WERI-Rb-1 (cell line): ENCODE measurements around the gene KLK14.

Experiments used
- DNase-seq: peaks from one replicate; pipeline ENCODE4 v3.0.0-alpha.2; 2020
- H3K27ac ChIP-seq: fragments of 250-450 bp; sonication (Bioruptor Pico); 2 replicates; pipeline ENCODE4 v1.5.1; 2020; ENCODE audit warnings: mild to moderate bottlenecking, moderate library complexity
- H3K27me3 ChIP-seq: fragments of 250-450 bp; sonication (Bioruptor Pico); 2 replicates; pipeline ENCODE4 v1.5.1; 2021; ENCODE audit warnings: mild to moderate bottlenecking, low read depth, moderate library complexity; ENCODE audit not compliant: insufficient read depth, severe bottlenecking
- H3K36me3 ChIP-seq: fragments of 250-450 bp; sonication (Bioruptor Pico); 2 replicates; pipeline ENCODE4 v1.5.1; 2020; ENCODE audit warnings: mild to moderate bottlenecking, moderate library complexity
- H3K4me3 ChIP-seq: 2 replicates; pipeline ENCODE4 v1.5.1; 2011; ENCODE audit warnings: low read depth, mild to moderate bottlenecking, control low read depth, low read length
- H3K9me3 ChIP-seq: fragments of 250-450 bp; sonication (Bioruptor Pico); 2 replicates; pipeline ENCODE4 v1.5.1; 2021; ENCODE audit warnings: mild to moderate bottlenecking, moderate library complexity; ENCODE audit not compliant: severe bottlenecking
- TF ChIP-seq, protein P1 (sequence below): IDR thresholded peaks from 2 replicates; pipeline ENCODE4 v1.5.1; 2011; ENCODE audit warnings: low read depth, mild to moderate bottlenecking, control low read depth, inconsistent platforms, low read length

KLK14 gene

DNA sequence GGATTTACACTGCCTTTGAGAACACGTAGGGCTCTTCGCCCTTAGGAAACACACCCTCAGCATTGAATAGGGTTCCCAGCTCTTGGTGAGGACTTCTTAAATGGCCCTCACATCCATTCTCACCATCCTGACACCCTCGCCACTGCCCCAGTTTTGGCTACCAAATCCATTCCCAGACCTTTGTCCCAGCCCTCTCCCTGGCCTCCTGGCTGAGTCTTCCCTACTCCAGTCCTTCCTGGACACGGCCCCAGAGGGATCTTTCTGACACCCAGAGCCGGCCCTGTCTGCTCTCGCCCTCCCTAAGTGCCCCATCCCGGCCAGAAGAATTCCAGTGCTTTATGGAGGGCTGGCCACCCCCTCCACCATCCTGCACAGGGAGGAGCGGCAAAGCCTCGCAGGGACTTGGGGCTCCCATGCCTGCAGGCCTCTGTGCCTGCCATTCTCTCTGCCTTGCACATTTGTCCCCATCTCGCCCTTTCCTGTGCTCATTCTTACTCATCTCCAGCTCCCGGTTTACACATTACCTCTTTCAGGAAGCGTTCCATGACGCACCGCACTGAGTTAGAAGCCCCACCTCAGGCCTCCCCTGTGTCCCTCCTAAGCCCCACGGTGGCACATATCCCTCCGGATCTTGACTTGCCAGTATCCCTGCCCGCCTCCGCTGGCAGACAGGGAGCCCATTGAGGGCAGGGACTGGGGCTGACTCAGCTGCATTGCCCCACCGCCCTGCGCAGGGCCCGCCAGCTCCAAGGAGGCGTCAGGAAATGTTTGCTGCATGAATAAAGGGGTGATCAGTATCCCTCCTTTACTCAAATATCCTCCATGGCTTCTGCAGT, 11.0 kb upstream of the KLK14 start:
- H3K9me3 ChIP-seq = no peaks in the 10 kb centered on the region
- peaks cover 54% of the 10 kb centered on the region for H3K27me3 ChIP-seq
- TF ChIP-seq, protein P1, sequence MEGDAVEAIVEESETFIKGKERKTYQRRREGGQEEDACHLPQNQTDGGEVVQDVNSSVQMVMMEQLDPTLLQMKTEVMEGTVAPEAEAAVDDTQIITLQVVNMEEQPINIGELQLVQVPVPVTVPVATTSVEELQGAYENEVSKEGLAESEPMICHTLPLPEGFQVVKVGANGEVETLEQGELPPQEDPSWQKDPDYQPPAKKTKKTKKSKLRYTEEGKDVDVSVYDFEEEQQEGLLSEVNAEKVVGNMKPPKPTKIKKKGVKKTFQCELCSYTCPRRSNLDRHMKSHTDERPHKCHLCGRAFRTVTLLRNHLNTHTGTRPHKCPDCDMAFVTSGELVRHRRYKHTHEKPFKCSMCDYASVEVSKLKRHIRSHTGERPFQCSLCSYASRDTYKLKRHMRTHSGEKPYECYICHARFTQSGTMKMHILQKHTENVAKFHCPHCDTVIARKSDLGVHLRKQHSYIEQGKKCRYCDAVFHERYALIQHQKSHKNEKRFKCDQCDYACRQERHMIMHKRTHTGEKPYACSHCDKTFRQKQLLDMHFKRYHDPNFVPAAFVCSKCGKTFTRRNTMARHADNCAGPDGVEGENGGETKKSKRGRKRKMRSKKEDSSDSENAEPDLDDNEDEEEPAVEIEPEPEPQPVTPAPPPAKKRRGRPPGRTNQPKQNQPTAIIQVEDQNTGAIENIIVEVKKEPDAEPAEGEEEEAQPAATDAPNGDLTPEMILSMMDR = no peak
- H3K36me3 ChIP-seq = no peaks in the 10 kb centered on the region
- no peak overlapping the region for H3K4me3 ChIP-seq
- H3K27ac ChIP-seq = no peak overlapping the region
- no peak for DNase-seq

DNA sequence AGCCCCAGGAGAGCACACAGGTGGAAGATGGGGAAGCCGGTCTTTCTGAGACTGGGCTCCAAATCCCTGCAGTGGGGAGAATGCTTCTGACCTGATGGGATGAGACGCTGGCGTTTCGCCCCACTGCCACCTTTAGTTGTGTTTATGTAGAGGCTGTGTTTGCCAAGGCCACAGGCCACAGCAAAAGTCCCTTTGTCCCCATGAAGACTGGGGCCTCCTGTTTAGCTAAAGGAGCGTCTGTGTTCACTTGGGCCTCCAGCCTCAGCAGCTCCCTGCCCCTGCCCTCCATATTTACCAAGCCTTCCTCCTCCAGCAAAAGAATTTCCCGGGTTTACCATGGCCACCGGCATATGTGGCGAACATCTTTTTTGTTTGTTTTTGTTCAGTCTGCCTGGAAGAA, 10.4 kb upstream of the KLK14 start:
- peaks cover 57% of the 10 kb centered on the region for H3K27me3 ChIP-seq
- TF ChIP-seq, protein P1 = no peak
- DNase-seq = no peak
- H3K4me3 ChIP-seq = no peak overlapping the region
- no peaks in the 10 kb centered on the region for H3K9me3 ChIP-seq
- H3K27ac ChIP-seq = no peak overlapping the region
- H3K36me3 ChIP-seq = no peaks in the 10 kb centered on the region

GRCh38 chr19:51091895-51092873, 9.5 kb upstream of the KLK14 start:
- H3K27me3 ChIP-seq = peaks cover 64% of the 10 kb centered on the region
- H3K4me3 ChIP-seq = no peak overlapping the region
- no peak for DNase-seq
- H3K36me3 ChIP-seq = no peaks in the 10 kb centered on the region
- TF ChIP-seq, protein P1 = no peak
- no peak overlapping the region for H3K27ac ChIP-seq
- no peaks in the 10 kb centered on the region for H3K9me3 ChIP-seq

GRCh38 chr19:51091126-51091525, 8.4 kb upstream of the KLK14 start:
- H3K27ac ChIP-seq = no peak overlapping the region
- no peak for DNase-seq

GRCh38 chr19:51090471-51090870, 7.8 kb upstream of the KLK14 start:
- DNase-seq = no peak
- Histone ChIP-seq H3K36me3 (no peaks in the 10 kb centered on the region), H3K27me3 (peaks cover 79% of the 10 kb centered on the region), H3K4me3 (no peak overlapping the region), H3K9me3 (no peaks in the 10 kb centered on the region), H3K27ac (no peak overlapping the region)
- TF ChIP-seq, protein P1 = no peak

More at GRCh38 chr19:51091126-51091525, 8.4 kb upstream of the KLK14 start:
- H3K9me3 ChIP-seq = no peaks in the 10 kb centered on the region
- TF ChIP-seq, protein P1 = no peak
- no peak overlapping the region for H3K4me3 ChIP-seq
- H3K27me3 ChIP-seq = peaks cover 73% of the 10 kb centered on the region
- H3K36me3 ChIP-seq = no peaks in the 10 kb centered on the region
